GM18873 (cell line): ENCODE data around the gene LDLRAD4.

Experiments used
- ATAC-seq: cut with Tn5 transposase; IDR thresholded peaks from one replicate; pipeline ENCODE4 v1.9.1; 2021; ENCODE audit warnings: mild to moderate bottlenecking, moderate library complexity, moderate number of reproducible peaks; ENCODE audit not compliant: unreplicated experiment, low FRiP score

LDLRAD4 gene

DNA sequence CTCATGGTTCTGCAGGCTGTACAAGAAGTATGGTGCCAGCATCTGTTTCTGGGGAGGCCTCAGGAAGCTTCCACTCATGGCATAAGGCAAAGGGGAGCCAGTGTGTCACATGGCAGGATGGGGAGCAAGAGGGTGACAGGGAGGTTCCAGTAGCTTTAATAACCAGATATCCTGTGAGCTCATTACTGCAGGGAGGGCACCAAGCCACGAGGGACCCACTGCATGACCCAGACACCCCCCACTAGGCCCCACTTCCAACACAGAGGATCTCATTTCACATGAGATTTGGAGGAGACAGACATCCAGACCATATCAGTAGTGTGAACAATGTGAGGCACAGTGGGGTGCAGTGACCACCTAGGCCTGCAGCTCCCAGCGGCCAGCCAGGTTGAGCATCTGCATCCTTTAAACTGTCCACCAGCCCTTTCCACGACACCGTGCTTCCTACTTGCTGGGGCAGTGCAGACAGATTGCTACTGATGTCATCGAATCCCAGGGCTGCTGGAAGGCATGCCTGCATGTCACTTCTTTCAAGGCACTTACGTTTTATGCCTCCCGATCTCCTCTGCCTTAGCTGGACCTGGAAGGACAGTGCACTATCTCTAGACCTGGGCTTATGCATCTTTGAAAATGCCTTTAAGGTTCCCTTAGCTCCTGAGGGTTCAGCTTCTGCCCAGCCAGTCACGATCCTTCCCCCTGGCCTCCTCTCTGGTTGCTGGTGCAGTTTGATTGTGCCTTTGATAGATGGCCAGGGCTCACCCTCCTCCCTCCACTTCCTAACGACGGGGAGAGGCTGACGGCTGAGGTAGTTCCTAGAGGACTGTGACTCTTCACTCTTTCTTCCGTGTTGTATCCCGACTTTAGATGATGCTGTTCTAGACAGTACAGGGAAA, 333.5 kb downstream of the LDLRAD4 start:
- ATAC-seq: no peak

DNA sequence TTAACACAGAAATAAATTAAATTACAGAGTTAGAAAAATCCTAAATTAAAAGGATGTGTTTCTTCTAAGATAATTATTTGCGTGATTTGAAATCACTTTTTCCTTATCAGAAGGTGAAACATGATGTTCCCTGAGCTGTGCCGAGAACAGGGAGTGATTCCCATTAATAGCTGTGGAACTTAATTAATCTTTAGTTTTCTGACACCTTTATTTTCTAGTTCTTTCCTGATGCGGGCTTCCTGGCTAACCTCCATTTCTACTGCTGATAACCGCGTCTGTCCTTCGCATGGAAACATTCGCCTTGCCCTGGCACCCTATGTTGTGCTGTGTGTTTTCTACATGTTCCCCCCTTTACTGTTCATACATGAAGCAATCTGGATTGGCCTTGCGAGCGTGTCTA, 334.9 kb downstream of the LDLRAD4 start:
- no peak for ATAC-seq

DNA sequence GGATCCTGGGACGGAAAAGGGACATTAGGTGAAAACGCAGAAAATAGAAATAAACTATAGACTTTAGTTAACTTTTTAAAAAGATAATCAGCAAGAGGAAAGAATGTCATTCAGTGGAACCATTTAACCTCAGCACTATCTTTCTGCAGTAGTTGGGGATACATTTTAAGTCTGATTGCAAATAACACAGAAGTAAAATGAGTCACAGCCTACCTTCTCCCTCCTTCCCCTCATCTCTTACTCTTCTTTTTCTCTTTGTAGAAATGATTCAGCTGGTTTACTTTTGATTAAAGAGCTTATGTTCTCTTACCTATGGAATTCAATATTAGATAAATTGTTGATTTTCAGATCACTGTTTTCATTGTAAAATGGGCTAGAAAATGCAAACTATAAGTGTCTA, 336.6 kb downstream of the LDLRAD4 start:
- no peak for ATAC-seq

DNA sequence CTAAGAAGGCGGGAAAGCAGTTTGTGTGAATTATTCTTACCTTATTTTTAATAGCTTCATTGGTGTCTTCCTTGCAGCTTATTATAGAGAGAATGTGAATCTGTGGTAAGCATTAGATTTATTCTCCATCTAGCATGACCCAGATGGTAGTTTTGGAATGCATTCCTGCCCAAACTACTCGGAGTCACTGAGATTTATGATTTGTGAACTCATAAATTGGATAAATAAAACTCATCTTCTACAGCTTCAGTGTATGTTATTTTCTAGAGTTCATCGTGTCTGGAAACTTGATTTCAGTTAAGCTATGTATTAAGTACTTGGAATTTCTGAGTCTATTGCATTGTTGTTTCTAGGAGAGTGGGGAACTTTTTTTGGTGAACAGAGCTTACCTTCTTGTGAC, 337.3 kb downstream of the LDLRAD4 start:
- ATAC-seq: no peak

DNA sequence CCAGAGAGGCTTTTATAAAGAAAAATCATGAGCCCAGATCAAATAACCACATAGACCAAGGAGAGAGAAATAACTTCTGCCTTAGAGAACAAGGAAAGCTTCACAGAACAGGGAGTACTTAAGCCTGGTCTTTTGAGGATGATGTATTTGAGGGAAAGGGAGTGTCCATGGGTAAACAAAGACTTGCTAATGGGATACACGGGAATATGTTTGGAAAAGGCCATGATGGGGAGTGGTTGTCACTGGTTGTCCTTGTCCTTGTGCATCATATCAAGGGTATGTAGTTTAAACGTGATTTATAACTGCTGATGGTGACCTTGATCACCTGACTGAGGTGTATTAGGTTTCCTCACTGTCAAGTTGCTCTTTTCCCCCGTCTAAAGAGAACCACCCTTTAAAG, 337.9 kb downstream of the LDLRAD4 start:
- ATAC-seq: no peak

DNA sequence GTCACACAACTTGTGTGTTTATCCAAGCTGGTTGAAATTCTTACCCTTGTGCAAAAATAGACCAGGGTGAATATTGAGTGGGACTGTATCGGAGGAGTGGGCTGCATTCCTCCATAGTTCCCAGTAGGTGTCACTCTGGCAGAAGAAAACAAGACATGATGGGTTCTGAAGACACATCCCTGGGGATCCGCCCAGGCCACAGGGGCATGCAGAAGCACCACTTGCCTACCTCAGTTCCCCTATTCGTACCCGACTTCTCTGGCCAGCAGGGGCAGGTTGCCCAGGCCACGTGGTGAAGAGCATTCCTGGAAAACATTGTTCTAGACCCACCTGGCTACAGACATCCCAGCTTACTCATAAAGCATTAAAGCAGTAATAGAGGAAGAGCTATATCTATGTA, 339.6 kb downstream of the LDLRAD4 start:
- no peak for ATAC-seq

DNA sequence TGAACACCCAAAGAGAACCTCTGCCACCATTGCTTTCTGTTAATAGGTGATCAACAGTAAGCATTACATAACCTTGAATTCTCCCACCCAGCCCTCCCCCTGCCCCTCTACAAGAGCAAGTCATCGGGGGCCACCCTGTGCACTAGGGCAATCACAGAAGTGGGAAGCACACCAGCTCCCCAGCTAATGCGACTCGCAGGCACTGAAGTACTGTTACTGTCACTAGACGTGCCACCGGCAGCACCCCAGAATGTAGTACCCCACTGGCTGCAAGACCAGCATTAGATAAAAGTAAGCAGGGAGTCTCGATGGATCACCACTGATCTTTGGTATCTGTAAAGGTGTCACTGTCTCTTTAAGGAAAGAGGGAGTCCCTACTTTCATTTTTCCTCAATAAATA, 340.2 kb downstream of the LDLRAD4 start:
- no peak for ATAC-seq

DNA sequence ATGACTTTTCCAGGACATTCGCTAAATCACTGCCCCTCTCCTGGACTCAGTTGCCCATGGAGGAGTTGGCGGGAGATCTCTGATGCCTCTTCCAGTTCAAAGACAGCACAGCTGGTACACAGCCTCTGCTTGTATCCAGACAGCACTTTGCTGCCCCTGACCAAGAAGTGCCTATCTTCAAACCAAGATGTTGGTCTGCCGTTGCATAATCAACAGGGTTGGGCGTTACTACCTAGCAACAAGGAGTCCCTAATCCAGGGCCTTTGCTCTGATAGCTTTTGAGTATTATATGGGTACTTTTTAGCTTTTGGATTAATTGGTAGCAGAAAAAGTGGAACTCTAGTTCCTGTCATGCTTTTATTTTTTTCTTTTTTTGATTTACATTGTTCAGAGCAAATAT, 341.2 kb downstream of the LDLRAD4 start:
- ATAC-seq: no peak

DNA sequence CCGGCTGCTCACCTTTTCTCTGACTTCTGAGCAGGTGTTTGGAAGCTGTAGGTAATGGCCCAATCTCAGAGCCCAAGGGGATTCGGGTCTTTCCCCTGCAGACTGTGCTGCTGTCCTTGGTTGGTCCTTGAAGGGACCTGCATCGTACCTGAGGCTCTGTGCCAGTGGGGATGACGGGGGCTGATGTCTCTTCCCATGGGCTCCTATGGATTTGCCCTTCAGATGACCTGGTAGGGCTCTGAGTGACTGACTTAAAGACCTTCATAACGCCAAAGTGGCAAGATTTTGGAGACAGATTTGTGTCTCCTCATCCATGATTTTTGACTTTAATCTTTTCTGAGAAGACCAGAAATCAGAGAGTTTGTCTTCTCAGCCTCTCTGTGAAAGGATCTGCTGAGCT, 341.7 kb downstream of the LDLRAD4 start:
- ATAC-seq: no peak

DNA sequence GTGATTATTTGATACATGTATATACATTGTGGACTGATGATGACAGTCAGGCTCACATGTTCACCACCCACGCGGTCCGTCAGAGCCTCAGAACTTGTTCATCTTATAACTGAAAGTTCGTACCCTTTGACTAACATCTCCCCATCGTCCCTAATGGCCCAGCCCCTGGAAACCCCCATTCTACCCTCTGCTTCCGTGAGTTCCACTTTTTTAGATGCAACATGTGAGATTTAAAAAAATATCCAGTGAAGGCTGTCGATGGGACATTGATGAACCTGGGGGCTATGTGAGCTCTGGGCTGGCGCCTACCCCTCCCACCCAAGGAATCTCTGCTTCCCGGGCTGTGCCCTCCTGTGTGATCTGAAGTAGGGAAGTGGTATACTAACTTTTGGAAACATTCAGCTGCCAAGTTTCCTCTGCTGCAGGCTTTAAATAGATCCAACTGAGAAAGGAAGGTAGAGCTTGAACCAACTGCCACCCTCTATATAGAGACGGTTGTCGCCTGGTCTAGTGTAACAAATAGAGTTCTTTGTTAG, 344.0 kb downstream of the LDLRAD4 start:
- ATAC-seq: peak; percentile 65

DNA sequence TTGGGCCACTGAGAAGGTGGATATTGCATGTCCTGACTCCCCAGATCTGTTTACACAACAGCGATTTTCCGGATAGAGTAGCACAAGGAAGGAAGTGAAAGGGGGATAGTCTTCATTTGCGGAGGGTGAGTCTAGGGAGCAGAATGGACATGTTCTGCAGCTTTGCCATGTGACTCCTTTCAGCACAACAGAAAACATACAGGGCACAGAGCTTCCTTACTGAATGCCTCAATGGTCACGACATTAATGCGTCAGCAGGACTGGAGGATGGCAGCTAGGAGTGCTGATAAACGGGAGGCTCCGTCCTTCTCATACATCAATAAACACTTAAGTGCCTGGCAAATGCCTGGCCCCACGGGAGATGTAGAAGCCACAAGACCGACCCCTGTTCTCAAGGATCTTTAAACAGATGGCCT, 344.8 kb downstream of the LDLRAD4 start:
- ATAC-seq: no peak

DNA sequence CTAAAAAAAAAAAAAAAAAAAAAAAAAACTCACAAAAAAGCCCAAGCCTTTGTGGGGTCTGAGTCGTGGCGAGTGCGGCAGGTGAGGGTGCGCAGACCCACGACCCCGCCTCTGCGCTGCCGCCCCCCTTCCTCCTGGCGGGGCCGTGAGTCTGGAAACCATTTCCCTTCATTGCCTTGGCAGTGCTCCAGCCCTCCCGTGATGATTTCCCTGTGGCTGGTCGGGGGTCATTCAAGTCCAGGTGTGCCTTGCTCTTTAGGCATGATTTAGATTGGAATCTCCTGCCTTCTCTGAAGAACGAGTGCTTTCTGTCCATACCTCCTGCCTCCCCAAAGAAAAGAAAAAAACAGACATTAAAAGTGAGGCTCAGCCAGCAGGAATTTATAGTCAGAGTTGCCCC, 346.0 kb downstream of the LDLRAD4 start:
- no peak for ATAC-seq

DNA sequence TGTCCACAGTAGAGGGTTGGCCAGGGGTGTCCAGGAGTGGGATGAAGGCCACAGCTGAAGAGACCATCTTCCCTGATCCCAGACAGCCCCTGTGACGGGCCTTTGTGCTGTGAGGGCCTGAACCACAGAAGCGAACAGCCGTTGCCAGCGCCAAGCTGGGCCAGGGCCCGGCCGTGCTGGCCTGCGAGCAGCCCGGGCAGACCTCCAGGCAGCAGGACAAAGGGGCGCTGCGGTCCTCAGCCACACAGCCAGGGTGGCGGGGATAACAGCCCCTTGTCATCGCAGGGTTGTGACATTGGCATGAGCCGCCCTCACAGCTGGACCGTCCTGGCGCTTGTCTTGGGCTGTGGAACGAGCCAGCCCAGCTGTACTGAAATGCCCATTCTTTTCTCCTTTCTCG, 346.7 kb downstream of the LDLRAD4 start:
- no peak for ATAC-seq

DNA sequence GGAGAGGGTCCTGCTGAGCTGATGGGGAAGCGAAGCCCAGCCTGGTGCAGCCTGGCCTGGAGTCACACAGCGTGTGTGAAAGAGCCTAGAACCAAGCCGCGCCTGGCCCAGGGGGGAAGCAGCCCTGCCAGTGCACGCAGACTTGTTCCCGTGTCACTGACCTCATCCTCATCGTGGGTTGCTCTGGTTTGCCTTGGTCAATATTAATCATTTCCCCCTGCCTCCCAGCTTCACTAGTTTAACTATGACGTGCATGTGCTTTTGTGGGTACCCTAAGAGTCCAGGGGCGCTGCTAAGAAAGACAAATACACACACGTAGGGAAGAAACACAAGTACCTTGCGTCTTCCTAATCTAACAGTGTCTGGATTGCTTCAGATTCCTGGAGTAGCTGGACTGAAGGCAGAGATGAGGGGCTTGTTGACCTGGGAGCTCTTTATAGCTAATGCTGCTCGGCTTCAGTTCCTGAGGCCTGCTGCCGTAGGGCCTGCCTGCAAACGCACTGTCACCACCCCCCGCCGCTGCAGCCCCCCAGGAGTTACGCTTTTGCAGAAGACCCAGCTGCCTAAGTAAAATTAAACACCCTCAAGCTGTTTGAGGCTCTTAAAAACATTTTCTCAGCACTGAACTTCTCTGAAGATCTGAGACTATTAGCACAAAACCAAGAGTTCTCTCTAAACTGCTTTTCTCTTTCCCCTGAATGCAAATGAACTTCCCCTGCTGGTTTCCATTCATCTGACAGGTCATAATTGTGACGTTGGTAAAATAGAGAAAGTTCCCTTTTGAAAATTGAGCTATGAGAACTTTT, 348.6 kb downstream of the LDLRAD4 start:
- ATAC-seq: peak; percentile 55

DNA sequence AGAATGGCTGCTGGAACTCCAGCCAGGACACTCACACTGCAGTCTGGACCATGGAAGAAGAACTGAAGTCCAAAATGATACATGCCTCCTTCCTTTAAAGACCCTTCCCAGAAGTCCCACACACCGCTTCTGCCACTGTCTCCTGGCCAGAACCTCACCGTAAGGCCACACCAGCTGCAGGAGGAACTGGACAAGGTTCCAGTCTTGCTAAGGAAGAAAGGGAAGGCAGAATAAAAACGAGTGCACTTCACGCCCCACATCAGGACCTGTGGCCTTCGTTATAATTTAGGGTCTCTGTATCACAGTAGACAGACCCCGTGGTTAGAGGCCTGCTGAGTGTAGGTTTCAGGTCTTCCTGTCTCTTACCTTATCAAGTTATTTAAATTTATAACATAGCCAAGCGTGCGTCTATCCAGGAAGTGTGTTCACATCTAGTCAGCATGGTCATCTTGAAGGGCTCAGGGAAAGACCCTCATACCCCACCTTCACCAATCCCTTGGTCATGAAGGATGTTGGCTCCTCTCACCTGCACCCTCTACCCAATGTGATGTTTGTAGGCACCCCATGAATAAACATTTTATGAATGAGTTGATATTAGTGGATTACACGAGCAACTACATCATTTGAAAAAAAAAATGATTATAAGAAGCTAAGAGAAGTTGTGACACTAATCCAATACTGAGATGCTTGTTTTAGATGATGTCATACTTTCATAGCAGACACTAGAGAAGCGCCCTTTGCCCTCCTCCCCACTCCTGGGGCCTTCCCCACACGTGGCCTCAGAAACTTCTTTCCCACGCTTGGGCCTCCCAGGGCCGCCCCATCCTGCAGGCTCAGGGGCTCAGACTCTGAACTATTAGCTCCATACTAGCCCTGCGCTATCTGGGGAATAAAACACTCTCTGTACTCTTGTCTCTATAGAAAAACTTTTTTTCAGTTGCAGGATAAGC, 350.2 kb downstream of the LDLRAD4 start:
- peak; percentile 58 for ATAC-seq

DNA sequence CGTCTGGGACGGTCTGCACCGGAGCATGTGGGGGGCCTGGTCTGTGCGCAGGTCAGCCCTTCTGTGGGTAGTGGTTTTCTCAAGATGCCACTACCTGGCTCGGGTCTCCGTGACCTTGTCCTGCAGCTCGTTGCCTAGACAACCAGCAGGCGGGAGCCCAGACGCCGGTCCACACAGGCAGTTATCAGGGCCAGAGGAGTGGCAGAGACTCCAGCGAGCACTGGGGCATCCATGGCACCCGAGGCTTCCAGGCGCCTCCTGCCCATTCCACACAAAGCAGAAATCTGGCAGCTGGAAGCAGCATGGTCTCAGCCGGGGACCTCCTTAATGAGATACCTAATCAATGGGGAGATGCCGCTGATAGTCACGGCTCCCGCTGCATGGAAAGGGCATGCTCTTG, 351.7 kb downstream of the LDLRAD4 start:
- no peak for ATAC-seq

DNA sequence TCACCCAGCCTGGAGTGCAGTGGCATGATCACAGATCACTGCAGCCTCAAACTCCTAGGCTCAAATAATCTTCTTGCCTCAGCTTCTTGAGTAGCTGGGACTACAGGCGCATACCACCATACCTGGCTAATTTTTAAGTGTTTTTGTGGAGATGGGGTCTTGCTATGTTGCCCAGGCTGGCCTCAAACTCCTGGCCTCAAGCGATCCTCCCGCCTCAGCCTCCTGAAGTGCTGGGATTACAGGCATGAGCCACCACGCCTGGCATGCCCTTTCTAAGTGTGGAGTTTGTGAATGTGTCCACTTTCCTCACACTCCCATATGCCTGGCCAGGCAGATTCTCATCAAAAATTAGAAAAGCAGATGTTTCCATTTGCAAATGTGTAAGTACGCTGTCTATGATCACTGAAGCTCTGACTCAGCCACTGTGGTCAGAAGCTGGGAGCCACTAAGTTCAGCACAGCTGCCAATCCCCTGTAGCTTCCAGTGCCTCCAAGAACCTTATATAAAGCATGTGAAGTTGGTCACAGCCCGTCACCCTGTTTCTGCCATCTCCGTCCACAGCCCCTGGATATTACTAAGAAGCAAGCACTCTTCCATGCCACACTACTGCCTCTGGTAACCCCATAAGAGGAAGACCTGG, 352.4 kb downstream of the LDLRAD4 start:
- ATAC-seq: no peak

DNA sequence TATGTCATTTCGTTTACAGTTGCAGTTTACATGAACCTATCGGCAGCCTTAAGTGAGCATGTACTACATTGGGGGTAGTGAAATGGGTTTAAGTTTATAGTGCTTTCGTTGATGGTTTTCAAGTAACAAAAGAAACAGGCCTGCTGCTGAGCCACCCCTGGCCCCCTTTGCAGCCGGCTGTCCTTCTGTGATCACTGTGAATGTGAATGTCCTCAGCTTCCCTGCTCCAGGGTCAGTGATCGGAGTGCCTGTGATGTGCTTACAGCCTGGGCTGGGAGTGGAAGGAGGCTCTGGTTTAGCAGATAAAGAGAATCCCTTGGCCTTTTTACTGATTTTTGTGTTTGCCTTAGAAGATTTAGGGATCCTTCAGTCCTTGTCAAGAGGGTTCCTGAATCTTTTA, 353.6 kb downstream of the LDLRAD4 start:
- ATAC-seq: no peak

DNA sequence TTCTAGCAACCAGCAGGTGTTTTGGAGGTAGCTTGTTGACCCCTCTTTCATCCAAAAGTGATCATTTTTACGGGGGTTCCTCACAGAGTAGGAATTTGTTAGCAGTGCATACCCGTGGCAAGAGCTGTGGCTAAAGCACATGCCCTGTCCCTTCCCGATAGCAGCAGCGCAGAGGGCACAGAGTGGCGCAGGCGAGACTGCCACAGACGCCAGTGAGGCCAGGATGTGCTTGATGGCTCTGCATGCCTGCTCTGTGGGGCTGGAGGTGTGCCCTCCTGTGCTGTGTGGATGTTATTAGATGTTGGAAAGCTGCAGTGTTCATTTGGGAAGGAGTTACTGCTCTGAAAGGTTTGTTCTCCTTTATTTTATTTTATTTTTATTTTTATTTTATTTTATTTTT, 354.2 kb downstream of the LDLRAD4 start:
- no peak for ATAC-seq

DNA sequence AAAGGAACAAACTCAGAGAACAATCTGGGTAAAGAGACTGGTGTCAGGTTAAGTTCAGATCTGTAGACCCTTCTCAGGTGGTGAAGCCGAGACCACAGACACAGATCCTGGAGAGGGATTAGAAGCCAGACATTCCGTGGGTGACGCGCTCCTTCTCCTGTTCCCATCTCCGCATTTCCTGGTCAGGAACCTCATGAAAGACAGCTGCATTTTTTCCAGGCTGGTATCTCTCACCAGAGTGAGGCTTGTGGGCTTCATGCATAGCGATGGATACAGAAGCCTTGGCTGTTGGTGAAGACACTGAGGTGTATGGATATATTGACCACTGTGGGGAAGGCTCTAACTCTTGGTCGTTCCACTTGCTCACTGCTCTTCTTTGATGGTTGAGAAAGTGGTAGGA, 355.2 kb downstream of the LDLRAD4 start:
- no peak for ATAC-seq
